Gastrocnemius medialis (tissue), 4 donors: Measurements from ENCODE around the gene RALGAPA2. TPM values are rescaled to one million over a fixed set of nuclear protein-coding genes. Genes with fewer than 3 reads are reported as not detected.

Source experiments
- ATAC-seq, 2 donors: fragments of 150-250 bp; one replicate each; pipeline ENCODE4 v1.9.1; 2016
- DNase-seq, 2 donors: peaks; one replicate each; pipeline ENCODE4 v3.0.0-alpha.2; 2019
- H3K27ac ChIP-seq, 4 donors: fragments of 200-600 bp; sonication (generic); 1 replicate in 1 of 4; 2 replicates in 3 of 4; pipeline ENCODE4 v1.5.1; 2016 to 2018; ENCODE audit warnings: mild to moderate bottlenecking in 2 of 4, moderate library complexity in 1 of 4
- H3K27me3 ChIP-seq, 3 donors: fragments of 200-600 bp; sonication (generic) in 2 of 3; 1 replicate in 1 of 3; 2 replicates in 2 of 3; pipeline versions ENCODE4 v1.5.1 to v1.6.0; 2016 to 2019; ENCODE audit warnings: mild to moderate bottlenecking in 1 of 3, moderate library complexity in 1 of 3
- H3K36me3 ChIP-seq, 2 donors: fragments of 200-600 bp; sonication (generic) in 1 of 2; one replicate each; pipeline ENCODE4 v1.5.1; 2017 to 2018
- H3K4me1 ChIP-seq, 2 donors: fragments of 200-600 bp; sonication (generic) in 1 of 2; one replicate each; pipeline ENCODE4 v1.5.1; 2016 to 2017; ENCODE audit warnings: mild to moderate bottlenecking in 2 of 2
- H3K4me3 ChIP-seq, 4 donors: fragments of 200-600 bp; sonication (generic) in 3 of 4; 1 replicate in 1 of 4; 2 replicates in 3 of 4; pipeline ENCODE4 v1.5.1; 2016 to 2019; ENCODE audit warnings: mild to moderate bottlenecking in 2 of 4
- H3K9me3 ChIP-seq, 3 donors: fragments of 200-600 bp; sonication (generic) in 2 of 3; 1 replicate in 1 of 3; 2 replicates in 2 of 3; pipeline ENCODE4 v1.5.1; 2016 to 2019
- POLR2A ChIP-seq, 2 donors: fragments of 450-650 bp; IDR thresholded peaks; one replicate each; pipeline ENCODE4 v1.6.1; 2017; ENCODE audit warnings: antibody characterized with exemption in 2 of 2, mild to moderate bottlenecking in 2 of 2, moderate library complexity in 2 of 2
- in situ Hi-C, 4 donors: fragments of 200-750 bp; cut with MboI; loops; one replicate each; pipeline versions ENCODE4 v1.15.0 to v1.8.0; 2017; ENCODE audit warnings: low sequenced_read_pairs in 4 of 4
- intact Hi-C: fragments of 100-400 bp; cut with DNase I; formaldehyde crosslinking; loops from one replicate; pipeline ENCODE4 v1.15.1; 2023; ENCODE audit warnings: low total_unique reads
- total RNA-seq, 4 donors: library from RNA; depleted of rRNA; stranded (reverse); fragments of >200 nt; gene quantifications; one replicate each; pipeline versions ENCODE4 v1.1.0 to v1.2.3, GENCODE V29; 2016
- TF ChIP-seq, protein P1 (sequence below), 5 experiments: fragments of 450-650 bp in 3 of 5; fragments of 200-600 bp in 2 of 5; sonication (generic) in 2 of 5; IDR thresholded peaks in 4 of 5; conservative IDR thresholded peaks in 1 of 5; 1 replicate in 4 of 5; 2 replicates in 1 of 5; pipeline ENCODE4 v1.5.1; 2016 to 2019; ENCODE audit warnings: antibody characterized with exemption in 5 of 5, mild to moderate bottlenecking in 3 of 5, moderate library complexity in 3 of 5

RALGAPA2 gene
- total RNA-seq, 4 donors from 2014 or later, result 43.2 to 56.9 (median 52.0) TPM

DNA sequence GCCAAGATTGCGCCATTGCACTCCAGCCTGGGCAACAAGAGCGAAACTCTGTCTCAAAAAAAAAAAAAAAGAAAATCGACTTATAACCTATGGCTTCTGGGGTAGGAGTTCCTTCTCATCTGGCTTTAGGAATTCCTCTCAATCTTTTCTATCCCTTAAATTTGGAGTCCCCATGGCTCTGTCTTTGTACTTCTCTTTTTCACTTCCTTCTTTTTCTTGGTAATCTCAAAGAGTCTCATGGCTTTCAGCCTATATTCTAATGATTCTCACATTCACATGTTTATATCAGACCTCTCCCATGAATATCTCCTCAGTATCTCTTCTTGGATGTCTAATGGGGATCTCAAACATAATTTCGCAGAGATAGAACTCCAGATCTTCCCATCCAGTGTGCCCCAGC lies 42.8 kb upstream of the RALGAPA2 start:
- no peaks in the 10 kb centered on the region for H3K9me3 ChIP-seq
- no peak for DNase-seq
- H3K36me3 ChIP-seq, result no peaks in the 10 kb centered on the region
- ATAC-seq, result no peak
- intact Hi-C loops (no loop called here), in situ Hi-C loops (no loop called here)
- no peak for TF ChIP-seq POLR2A (IDR thresholded peaks at IDR 0.05)
- TF ChIP-seq, protein P1, sequence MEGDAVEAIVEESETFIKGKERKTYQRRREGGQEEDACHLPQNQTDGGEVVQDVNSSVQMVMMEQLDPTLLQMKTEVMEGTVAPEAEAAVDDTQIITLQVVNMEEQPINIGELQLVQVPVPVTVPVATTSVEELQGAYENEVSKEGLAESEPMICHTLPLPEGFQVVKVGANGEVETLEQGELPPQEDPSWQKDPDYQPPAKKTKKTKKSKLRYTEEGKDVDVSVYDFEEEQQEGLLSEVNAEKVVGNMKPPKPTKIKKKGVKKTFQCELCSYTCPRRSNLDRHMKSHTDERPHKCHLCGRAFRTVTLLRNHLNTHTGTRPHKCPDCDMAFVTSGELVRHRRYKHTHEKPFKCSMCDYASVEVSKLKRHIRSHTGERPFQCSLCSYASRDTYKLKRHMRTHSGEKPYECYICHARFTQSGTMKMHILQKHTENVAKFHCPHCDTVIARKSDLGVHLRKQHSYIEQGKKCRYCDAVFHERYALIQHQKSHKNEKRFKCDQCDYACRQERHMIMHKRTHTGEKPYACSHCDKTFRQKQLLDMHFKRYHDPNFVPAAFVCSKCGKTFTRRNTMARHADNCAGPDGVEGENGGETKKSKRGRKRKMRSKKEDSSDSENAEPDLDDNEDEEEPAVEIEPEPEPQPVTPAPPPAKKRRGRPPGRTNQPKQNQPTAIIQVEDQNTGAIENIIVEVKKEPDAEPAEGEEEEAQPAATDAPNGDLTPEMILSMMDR (IDR thresholded peaks at IDR 0.05 in 4 of 5, conservative IDR thresholded peaks at IDR 0.05 in 1 of 5), result no peak
- no peak overlapping the region for H3K4me3 ChIP-seq
- H3K27ac ChIP-seq, result peak overlapping the region in 1 of 4 donors; percentile 64
- H3K4me1 ChIP-seq, result peaks cover 0 to 3% of the 10 kb centered on the region in 2 donors
- no peaks in the 10 kb centered on the region for H3K27me3 ChIP-seq

DNA sequence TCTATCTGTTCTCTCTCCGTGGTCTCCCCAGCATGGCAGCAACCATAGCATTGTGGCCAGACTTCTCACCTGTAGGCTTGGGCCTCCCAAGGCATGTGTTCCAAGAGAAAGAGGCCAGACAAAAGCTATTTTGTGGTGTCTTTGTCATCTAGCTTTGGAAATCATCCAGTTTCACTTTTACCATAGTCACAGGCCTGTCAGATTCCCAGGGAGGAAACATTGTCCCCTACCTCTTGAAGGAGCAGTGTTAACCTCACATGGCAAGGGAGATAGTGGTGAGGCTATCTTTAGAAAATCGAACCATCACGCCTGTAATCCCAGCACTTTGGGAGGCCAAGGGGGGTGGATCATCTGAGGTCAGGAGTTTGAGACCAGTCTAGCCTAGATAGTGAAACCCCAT lies 42.3 kb upstream of the RALGAPA2 start:
- TF ChIP-seq, protein P1 (IDR thresholded peaks at IDR 0.05 in 4 of 5, conservative IDR thresholded peaks at IDR 0.05 in 1 of 5), result no peak
- TF ChIP-seq POLR2A (IDR thresholded peaks at IDR 0.05), result no peak
- H3K9me3 ChIP-seq, result no peaks in the 10 kb centered on the region
- intact Hi-C loops (no loop called here), in situ Hi-C loops (no loop called here)
- H3K36me3 ChIP-seq, result no peaks in the 10 kb centered on the region
- ATAC-seq (peak in 1 of 2 donors; percentile 47), DNase-seq (no peak)
- H3K4me1 ChIP-seq, result peaks cover 0 to 3% of the 10 kb centered on the region in 2 donors
- H3K27ac ChIP-seq, result peak overlapping the region in 3 of 4 donors; percentile 23 to 64 (median 59)
- no peaks in the 10 kb centered on the region for H3K27me3 ChIP-seq
- no peak overlapping the region for H3K4me3 ChIP-seq

DNA sequence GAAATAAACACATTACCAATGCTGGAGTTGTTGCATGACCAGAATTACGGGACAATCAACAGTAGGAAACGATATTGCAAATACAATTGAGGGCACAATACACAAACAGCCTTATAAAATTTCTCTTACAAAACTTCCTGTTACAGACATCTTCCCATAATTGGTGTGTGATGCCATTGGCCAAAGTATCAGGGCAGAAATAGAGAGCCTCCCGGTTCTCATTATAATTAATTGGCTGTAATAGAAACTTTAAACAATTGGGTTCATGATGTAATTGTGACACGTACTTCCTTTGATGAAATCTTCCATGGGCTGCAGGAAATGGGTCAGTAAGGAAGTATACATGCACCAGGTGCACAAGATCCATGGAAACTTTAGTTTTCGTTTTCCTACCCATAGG lies 40.3 kb upstream of the RALGAPA2 start:
- Histone ChIP-seq H3K4me1 (peaks cover 0 to 8% of the 10 kb centered on the region in 2 donors), H3K27me3 (no peaks in the 10 kb centered on the region), H3K27ac (peak overlapping the region; percentile 45 to 79 (median 71)), H3K36me3 (no peaks in the 10 kb centered on the region), H3K9me3 (no peaks in the 10 kb centered on the region), H3K4me3 (no peak overlapping the region)
- intact Hi-C loops (no loop called here), in situ Hi-C loops (no loop called here)
- TF ChIP-seq POLR2A (IDR thresholded peaks at IDR 0.05), result peak in 1 of 2 donors; percentile 42
- TF ChIP-seq, protein P1 (IDR thresholded peaks at IDR 0.05 in 4 of 5, conservative IDR thresholded peaks at IDR 0.05 in 1 of 5), result no peak
- DNase-seq, result no peak
- peak; percentile 49 to 58 for ATAC-seq

DNA sequence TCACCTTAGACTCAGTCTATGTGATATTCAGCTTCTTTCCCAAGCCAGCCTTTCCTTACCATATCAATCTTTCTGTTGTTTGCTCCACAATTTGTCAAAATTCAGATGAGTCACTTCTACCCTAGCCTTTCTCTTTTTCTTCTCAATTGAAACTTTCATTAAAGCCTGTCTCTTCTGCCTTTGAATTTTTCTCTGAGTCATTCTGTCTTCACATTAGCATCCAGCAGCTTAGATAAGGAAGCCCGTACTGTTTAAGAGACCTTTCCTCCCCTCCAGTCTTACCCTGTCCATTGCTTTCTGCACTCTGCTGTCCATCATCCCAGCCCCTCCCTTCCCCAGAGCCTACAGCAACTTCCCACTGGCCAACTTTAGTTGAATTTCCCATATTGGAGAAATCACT lies 34.9 kb upstream of the RALGAPA2 start:
- in situ Hi-C loops, result no loop called here
- Histone ChIP-seq H3K27ac (no peak overlapping the region), H3K27me3 (no peaks in the 10 kb centered on the region), H3K36me3 (no peaks in the 10 kb centered on the region), H3K9me3 (no peaks in the 10 kb centered on the region), H3K4me3 (no peak overlapping the region), H3K4me1 (peaks cover 31 to 40% of the 10 kb centered on the region in 2 donors)
- no peak for ATAC-seq
- TF ChIP-seq POLR2A (IDR thresholded peaks at IDR 0.05), result no peak
- TF ChIP-seq, protein P1 (IDR thresholded peaks at IDR 0.05 in 4 of 5, conservative IDR thresholded peaks at IDR 0.05 in 1 of 5), result no peak
- no peak for DNase-seq
- intact Hi-C loops, result no loop called here
